Fibroblast of lung (primary cell): ENCODE data around the gene SLC16A2. TPM values are rescaled to one million over a fixed set of nuclear protein-coding genes. Genes with fewer than 3 reads are reported as not detected.

Source experiments
- DNase-seq, 2 donors: peaks; one replicate each; pipeline versions ENCODE4 v3.0.0 to v3.0.0-alpha.2; 2010; ENCODE audit warnings: low read depth in 2 of 2
- H2AFZ ChIP-seq: 2 replicates; pipeline ENCODE4 v1.5.1; 2012; ENCODE audit warnings: low read length, control low read depth, inconsistent platforms
- H3K27ac ChIP-seq: 2 replicates; pipeline ENCODE4 v1.5.1; 2011; ENCODE audit warnings: low read length, control low read depth; ENCODE audit not compliant: insufficient read depth
- H3K27me3 ChIP-seq: 2 replicates; pipeline ENCODE4 v1.5.1; 2011; ENCODE audit warnings: mild to moderate bottlenecking, low read length; ENCODE audit not compliant: control insufficient read depth, insufficient read depth
- H3K36me3 ChIP-seq: 2 replicates; pipeline ENCODE4 v1.5.1; 2011; ENCODE audit warnings: low read length; ENCODE audit not compliant: control insufficient read depth, insufficient read depth
- H3K4me1 ChIP-seq: 2 replicates; pipeline ENCODE4 v1.5.1; 2011; ENCODE audit warnings: low read length; ENCODE audit not compliant: control insufficient read depth, insufficient read depth; ENCODE audit errors: extremely low read depth
- H3K4me2 ChIP-seq: 2 replicates; pipeline ENCODE4 v1.5.1; 2011; ENCODE audit warnings: low read length, control low read depth; ENCODE audit not compliant: insufficient read depth; ENCODE audit errors: extremely low read depth
- H3K4me3 ChIP-seq, 4 experiments: fragments of 200-600 bp in 1 of 4; sonication (generic) in 1 of 4; replicated peaks in 1 of 4; 2 replicates each; pipeline ENCODE4 v1.5.1; 2011 to 2016; ENCODE audit warnings: low read length in 4 of 4, low read depth in 3 of 4, mild to moderate bottlenecking in 3 of 4, control low read depth in 2 of 4, inconsistent platforms in 1 of 4, mixed read lengths in 1 of 4; ENCODE audit not compliant: insufficient read depth in 1 of 4; ENCODE audit errors: control extremely low read depth in 1 of 4
- H3K79me2 ChIP-seq: 2 replicates; pipeline ENCODE4 v1.5.1; 2012; ENCODE audit warnings: mild to moderate bottlenecking, low read length, inconsistent platforms; ENCODE audit not compliant: control insufficient read depth, insufficient read depth
- H3K9ac ChIP-seq: 2 replicates; pipeline ENCODE4 v1.5.1; 2011; ENCODE audit warnings: mild to moderate bottlenecking, low read length, control low read depth; ENCODE audit not compliant: insufficient read depth
- H3K9me3 ChIP-seq: 2 replicates; pipeline ENCODE4 v1.5.1; 2012; ENCODE audit warnings: low read depth, low read length; ENCODE audit not compliant: control insufficient read depth, insufficient read depth
- H4K20me1 ChIP-seq: 2 replicates; pipeline ENCODE4 v1.5.1; 2011; ENCODE audit warnings: low read length; ENCODE audit not compliant: control insufficient read depth, insufficient read depth; ENCODE audit errors: extremely low read depth
- CTCF ChIP-seq, 2 donors: IDR thresholded peaks in 1 of 2; conservative IDR thresholded peaks in 1 of 2; 1 replicate in 1 of 2; 2 replicates in 1 of 2; pipeline ENCODE4 v1.5.1; 2011 to 2012; ENCODE audit warnings: low read length in 2 of 2, control low read depth in 1 of 2, inconsistent platforms in 1 of 2, low read depth in 1 of 2, mild to moderate bottlenecking in 1 of 2
- EZH2 ChIP-seq: IDR thresholded peaks from 2 replicates; pipeline ENCODE4 v1.5.1; 2012; ENCODE audit warnings: low read length, control low read depth, mild to moderate bottlenecking; ENCODE audit errors: missing control alignments
- polyA plus RNA-seq, 2 donors: library from polyadenylated mRNA; depleted of rRNA in 1 of 2; stranded (reverse) in 1 of 2; unstranded in 1 of 2; fragments of >200 nt; gene quantifications; 2 replicates each; pipeline ENCODE4 v1.2.1, GENCODE V29; 2011 to 2012; ENCODE audit warnings: missing spikeins in 1 of 2
- total RNA-seq: library from RNA; depleted of rRNA; stranded (reverse); fragments of >200 nt; gene quantifications from 2 replicates; pipeline ENCODE4 v1.2.1, GENCODE V29; 2014

SLC16A2 gene
- total and polyA plus RNA-seq, 2 donors (not counting 1 experiment from before 2014, with no cell fraction given) = 7.8 to 27.2 TPM

DNA sequence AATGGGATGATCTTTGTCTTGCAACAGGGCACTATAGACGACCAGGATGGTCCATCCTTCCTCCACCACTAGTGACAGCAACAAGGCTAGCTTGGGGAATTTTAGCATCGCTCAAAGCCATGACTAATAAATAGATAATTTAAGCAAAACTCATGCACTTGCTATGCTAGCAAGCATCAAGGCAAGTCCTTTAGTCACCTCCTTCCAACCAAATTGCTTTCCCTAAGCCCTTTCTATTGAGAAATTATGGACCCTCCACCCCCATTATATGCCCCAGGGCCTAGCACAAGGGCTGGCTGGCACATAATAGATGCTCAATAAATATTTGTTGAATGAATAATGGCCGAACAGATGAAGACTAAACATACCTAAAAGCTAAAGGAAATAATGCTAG is 28.6 kb downstream of the SLC16A2 start:
- TF ChIP-seq EZH2 = no peak
- TF ChIP-seq CTCF (conservative IDR thresholded peaks at IDR 0.05 in 1 of 2, IDR thresholded peaks at IDR 0.05 in 1 of 2; ENCODE audit: low read depth in 1 of 2, low read length in 2 of 2) = no peak
- DNase-seq = peak in 1 of 2 donors; percentile 78
- Histone ChIP-seq H3K4me3 (no peak overlapping the region), H3K4me2 (no peak overlapping the region), H3K27ac (peak overlapping the region; percentile 38), H2AFZ (no peak overlapping the region), H3K9ac (no peak overlapping the region), H4K20me1 (no peaks in the 10 kb centered on the region), H3K79me2 (no peaks in the 10 kb centered on the region), H3K27me3 (no peaks in the 10 kb centered on the region), H3K4me1 (peaks cover 9% of the 10 kb centered on the region), H3K36me3 (no peaks in the 10 kb centered on the region), H3K9me3 (no peaks in the 10 kb centered on the region)

GRCh38 chrX:74450803-74451449 is 29.6 kb downstream of the SLC16A2 start:
- Histone ChIP-seq H3K79me2 (no peaks in the 10 kb centered on the region), H3K9me3 (no peaks in the 10 kb centered on the region), H2AFZ (no peak overlapping the region), H3K36me3 (no peaks in the 10 kb centered on the region), H3K4me1 (peaks cover 9% of the 10 kb centered on the region), H3K27ac (peak overlapping the region; percentile 38), H3K4me2 (no peak overlapping the region), H3K27me3 (no peaks in the 10 kb centered on the region), H3K4me3 (no peak overlapping the region), H4K20me1 (no peaks in the 10 kb centered on the region), H3K9ac (no peak overlapping the region)
- peak; percentile 89 to 96 for DNase-seq
- TF ChIP-seq EZH2 (no peak), CTCF (conservative IDR thresholded peaks at IDR 0.05 in 1 of 2, IDR thresholded peaks at IDR 0.05 in 1 of 2; ENCODE audit: low read depth in 1 of 2, low read length in 2 of 2) (no peak)

DNA sequence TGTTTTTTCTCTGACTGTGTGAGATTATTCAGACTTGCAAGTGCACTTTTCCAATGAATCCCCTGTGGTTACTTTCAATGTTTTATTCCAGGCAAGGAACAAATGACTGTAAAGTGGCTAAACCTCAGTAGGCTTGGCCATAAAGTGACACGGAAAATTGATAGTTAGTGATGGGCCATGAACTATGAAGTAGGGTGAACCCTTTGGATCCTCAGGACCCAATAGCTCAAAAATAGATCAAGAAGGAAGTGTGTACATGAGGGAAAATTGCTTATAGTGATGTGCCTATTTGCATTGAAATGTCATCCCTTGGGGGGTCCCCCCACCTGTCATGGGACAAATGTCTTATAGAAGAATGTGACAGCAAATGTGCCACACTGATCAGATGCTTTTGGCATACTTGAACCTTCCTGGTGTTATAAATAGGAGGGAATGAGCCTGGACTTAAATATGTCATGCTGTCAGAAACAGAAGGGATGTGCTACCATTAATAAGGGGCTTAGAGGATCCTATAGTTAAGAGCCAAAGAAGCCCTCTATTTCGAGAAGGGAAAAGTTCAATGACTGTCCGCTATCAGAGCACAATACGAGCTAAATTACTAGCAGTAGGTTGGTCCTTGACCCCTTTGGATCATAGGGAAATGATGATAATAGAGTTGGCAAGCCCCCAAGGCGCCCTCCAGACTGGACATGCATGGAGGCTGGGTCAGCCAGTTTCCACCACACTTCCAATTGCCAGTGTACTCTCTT is 30.3 kb downstream of the SLC16A2 start:
- Histone ChIP-seq H3K27me3 (no peaks in the 10 kb centered on the region), H4K20me1 (no peaks in the 10 kb centered on the region), H3K4me2 (no peak overlapping the region), H3K4me1 (peaks cover 9% of the 10 kb centered on the region), H3K9ac (no peak overlapping the region), H3K36me3 (no peaks in the 10 kb centered on the region), H3K9me3 (no peaks in the 10 kb centered on the region), H3K79me2 (no peaks in the 10 kb centered on the region), H3K27ac (no peak overlapping the region), H3K4me3 (no peak overlapping the region), H2AFZ (no peak overlapping the region)
- TF ChIP-seq EZH2 (no peak), CTCF (conservative IDR thresholded peaks at IDR 0.05 in 1 of 2, IDR thresholded peaks at IDR 0.05 in 1 of 2; ENCODE audit: low read depth in 1 of 2, low read length in 2 of 2) (no peak)
- no peak for DNase-seq
